HG03196 (cell line): ENCODE measurements around the gene FLT1.

Experiments used
- ATAC-seq: cut with Tn5 transposase; IDR thresholded peaks from one replicate; pipeline ENCODE4 v1.9.1; 2021; ENCODE audit not compliant: unreplicated experiment

FLT1 gene

DNA sequence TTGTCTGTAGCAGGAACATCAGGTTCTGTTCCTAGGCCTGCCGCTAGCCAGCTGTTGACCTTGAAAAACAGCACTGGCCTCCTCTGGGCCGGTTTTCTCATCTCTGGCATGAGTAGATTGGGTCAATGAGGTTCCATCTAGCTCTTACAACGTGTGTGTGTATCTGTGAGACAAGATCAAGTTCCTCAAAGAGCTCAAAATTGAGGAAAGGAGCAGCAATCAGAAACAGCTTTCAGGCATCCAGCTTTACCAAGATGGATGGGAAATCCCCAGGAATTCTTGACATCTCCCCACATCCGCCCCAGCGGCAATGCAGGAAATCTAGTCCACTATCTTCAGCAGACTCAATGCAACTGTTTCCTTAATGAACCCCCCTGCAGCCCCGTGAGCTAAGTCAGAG is 4.9 kb downstream of the FLT1 start:
- ATAC-seq = no peak

DNA sequence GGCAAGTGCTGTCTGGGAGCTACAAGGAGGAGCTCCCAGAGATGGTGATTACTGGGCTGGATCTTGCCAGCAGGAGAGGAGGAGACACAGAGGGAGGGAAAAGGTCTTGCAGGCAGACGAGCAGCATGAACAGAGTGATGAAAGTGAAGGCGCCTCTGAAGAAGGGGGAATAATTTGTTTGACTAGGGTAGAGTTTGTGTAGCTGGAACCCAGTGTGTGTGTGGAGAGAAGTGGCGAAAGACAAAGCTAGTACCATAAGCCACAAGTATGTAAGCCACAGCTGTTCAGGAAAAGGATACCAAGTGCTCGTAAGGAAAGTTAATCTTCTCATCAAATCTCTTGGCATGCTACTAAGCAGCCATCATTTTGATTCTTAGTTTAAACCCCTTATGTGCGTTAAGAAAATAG is 5.4 kb downstream of the FLT1 start:
- no peak for ATAC-seq

GRCh38 chr13:28488376-28489005 is 6.4 kb downstream of the FLT1 start:
- no peak for ATAC-seq

- ATAC-seq = no peak
These were observed 8.9 kb downstream of the FLT1 start for GRCh38 chr13:28485996-28486543.

GRCh38 chr13:28485551-28485950 is 9.4 kb downstream of the FLT1 start:
- ATAC-seq = no peak

DNA sequence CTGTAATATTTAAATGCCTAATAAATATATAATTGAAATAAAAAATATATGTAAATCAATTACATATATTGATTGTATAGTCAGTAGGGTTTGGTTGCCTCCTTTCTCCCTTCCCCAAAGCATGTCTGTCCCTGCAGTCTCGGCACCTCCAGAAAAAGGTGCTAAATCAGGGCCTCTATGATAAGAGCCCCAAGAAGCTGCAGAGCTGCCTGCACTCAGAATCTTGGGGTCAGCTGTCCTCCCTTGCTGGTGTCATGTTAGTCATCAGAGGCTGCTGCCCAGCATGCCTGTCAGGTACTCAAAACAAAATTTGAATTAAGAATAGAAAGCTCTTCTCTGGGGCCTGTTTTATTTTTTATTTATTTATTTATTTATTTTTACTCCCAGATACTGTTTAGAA is 9.8 kb downstream of the FLT1 start:
- no peak for ATAC-seq

- no peak for ATAC-seq
These were observed 11.5 kb downstream of the FLT1 start for GRCh38 chr13:28483313-28483931.

- ATAC-seq = no peak
These were observed 15.9 kb downstream of the FLT1 start for GRCh38 chr13:28479005-28479404.

- no peak for ATAC-seq
These were observed 16.8 kb downstream of the FLT1 start for GRCh38 chr13:28478127-28478526.

DNA sequence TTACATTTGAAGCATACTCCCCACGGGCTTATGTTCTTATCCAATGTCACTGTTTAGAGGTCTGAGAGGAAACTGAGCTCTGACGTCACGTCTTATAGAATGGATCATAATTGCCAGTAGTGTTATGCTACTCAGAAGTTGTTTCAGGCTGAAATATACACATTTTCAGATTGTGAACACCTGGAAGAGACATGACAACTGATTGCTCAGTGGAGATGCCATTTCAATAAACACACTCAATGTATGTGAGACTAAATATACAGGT is 17.3 kb downstream of the FLT1 start:
- ATAC-seq = no peak

- ATAC-seq = no peak
These were observed 17.8 kb downstream of the FLT1 start for GRCh38 chr13:28476919-28477708.

- no peak for ATAC-seq
These were observed 18.8 kb downstream of the FLT1 start for GRCh38 chr13:28475916-28476725.

- ATAC-seq = no peak
These were observed 20.3 kb downstream of the FLT1 start for GRCh38 chr13:28474491-28475134.

GRCh38 chr13:28473044-28473443 is 21.9 kb downstream of the FLT1 start:
- no peak for ATAC-seq

DNA sequence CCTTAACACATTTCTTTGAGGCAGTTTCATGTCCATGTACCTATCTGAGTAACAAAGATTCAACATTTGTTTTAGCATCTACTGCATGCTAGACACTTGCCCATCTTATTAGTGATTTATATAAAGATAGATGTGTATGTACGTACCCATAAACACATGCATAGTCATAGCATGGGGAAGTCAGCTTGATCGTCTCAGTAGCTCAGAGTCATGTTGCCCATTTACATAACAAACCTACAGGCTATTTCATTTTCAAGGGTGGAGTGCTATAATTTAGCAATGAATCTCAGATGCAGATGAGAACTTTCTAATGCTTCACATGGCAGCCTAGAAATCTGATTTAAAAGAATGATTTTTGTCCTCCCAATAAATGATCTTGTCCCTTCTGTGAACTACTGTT is 23.5 kb downstream of the FLT1 start:
- no peak for ATAC-seq

- no peak for ATAC-seq
These were observed 24.6 kb downstream of the FLT1 start for GRCh38 chr13:28470296-28470695.

GRCh38 chr13:28469316-28469715 is 25.6 kb downstream of the FLT1 start:
- no peak for ATAC-seq

DNA sequence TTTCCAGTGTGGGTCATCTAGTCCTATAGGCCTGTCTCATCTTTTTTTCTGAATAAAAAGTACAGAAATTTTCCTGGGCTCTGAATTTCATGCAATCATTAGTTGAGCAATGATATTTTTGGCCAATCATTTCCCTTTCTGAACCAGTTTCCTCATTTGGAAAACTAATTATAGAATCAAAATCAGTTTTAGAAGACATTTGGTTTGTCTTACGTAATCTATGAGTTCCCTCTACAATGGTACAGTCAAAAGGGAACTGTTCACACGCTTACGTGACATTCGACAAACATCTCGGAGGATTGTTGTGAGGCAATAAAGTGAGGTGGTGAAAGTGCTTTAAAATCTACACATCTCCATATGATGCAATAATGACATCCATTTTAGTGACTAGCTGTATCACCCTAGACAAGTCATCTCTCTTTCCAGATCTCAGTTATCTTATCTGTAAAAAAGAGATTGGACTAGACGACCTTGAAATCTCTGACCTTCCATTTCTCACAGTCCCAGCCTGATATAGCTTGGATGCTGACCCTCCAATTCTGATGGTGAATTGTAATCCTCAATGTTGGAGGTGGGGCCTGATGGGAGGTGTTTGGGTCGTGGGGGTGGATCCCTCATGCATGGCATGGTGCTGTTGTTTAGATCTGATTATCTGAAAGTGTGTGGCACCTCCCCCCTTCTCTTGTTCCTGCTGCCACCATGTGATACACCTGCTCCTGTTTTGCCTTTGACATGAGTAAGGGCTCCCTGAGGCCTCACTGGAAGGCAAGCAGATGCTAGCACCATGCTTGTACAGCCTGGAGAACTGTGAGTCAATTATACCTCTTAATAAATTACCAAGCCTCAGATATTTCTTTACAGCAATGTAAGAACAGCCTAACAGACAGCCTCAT is 26.7 kb downstream of the FLT1 start:
- ATAC-seq = no peak

DNA sequence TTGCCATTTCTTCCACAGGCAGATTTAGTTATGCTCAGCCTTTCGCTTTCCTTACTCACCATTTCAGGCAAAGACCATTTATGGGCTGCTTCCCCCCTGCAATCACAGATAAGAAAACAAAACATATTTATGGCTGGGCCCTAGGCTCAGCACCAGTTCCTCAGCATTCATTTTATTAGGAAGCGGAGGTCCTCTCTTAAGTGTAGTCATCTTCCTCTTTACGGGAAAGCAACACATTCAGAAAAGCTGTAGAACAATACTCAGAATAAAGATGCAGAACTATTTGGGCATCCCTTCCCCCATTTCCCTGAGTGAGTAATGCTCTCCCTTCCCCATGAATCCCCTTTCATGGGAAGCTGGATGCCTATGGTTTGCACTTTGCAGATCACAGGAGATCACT is 27.9 kb downstream of the FLT1 start:
- no peak for ATAC-seq

- ATAC-seq = no peak
These were observed 28.8 kb downstream of the FLT1 start for GRCh38 chr13:28466151-28466550.
